Measurements from ENCODE around the gene COL9A3.

Gene COL9A3

DNA sequence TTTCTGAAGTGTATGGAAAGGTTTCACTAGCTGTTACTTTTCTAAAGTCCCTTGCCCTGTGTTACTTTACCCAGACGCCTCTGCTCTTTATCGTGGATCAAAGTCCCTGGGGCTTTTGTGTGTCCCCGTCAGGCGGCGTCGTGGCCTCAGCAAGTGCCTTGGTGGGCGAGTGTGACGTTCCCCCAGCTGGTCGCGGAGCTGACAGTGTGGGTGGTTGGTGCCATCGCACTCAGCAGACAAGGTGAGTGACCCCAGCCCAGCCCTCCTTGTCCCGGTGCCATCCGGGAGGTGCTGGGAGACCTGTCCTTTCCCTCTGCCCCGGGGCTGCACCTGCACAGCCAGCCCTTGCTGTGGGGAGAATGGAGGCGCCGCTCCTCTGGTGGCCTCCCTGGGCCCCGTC, 72.1 kb downstream of the COL9A3 start:
- H3K4me3 ChIP-seq (replicated peaks; ENCODE audit: low read depth, low read length), result no peak overlapping the region
- DNase-seq (ENCODE audit: extremely low read depth, low read depth), result no peak
- no peak for TF ChIP-seq CTCF (IDR thresholded peaks at IDR 0.05; ENCODE audit: low read depth, low read length, missing control alignments)

DNA sequence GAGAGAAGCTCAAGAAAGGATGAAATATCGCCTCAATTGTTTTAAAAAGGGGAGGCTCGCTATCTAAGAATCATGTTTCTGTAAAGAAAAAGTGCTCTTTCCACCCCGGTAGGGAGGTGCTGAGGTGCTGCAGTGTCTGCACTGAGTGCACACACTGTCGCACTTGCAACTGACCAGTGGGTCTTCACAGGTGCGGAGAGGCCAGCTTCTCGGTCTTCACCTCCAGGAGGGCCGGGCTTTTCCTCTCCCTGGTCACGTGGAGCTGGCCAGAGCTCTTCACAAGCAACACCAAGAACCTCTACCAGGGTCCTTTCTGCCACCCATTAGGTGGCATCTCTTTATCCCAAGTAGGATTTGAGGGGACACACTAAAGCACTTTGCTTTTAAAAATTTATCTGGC, 72.6 kb downstream of the COL9A3 start:
- no peak for DNase-seq (ENCODE audit: extremely low read depth, low read depth)
- H3K4me3 ChIP-seq (replicated peaks; ENCODE audit: low read depth, low read length), result no peak overlapping the region
- no peak for TF ChIP-seq CTCF (IDR thresholded peaks at IDR 0.05; ENCODE audit: low read depth, low read length, missing control alignments)

DNA sequence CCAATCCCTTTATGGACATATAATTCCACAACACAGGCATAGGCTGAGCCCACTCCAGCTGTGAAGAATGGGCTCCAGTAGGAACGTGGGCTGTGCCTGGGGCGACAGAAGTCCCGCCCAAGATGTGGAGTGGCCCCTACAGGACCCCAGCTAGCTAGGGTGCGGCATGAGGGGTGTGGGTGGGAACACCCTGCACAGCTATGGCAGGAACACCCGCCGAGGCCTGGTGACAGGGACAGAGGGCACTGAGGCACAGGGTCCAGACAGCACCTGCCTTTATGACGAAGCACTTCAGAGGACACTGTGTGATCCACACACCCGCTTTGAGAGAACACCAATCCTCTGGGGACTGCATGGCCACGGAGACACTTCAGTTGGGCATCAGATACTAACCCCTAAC, 73.0 kb downstream of the COL9A3 start:
- H3K4me3 ChIP-seq (replicated peaks; ENCODE audit: low read depth, low read length), result no peak overlapping the region
- no peak for DNase-seq (ENCODE audit: extremely low read depth, low read depth)
- no peak for TF ChIP-seq CTCF (IDR thresholded peaks at IDR 0.05; ENCODE audit: low read depth, low read length, missing control alignments)

DNA sequence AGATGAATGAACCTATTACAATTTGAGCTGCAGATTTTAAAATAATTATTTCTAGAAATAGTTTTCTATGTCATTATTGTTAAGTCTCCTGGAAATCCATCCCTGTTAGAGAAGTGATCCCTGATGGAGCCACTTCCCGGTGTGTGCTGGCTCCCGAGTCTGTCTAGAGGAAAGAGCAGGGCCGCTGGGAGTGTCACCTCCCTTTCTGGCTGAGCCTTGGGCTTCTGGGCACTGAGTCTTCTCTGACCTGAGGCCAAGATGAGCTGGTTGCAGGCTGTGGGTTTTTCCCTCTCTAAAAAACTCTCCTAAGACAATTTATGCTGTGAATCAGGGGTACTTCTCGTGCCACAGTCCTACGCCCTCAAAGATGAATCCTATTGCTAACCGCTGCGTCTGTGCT, 73.6 kb downstream of the COL9A3 start:
- DNase-seq (ENCODE audit: extremely low read depth, low read depth), result no peak

More for the DNA sequence above, 73.6 kb downstream of the COL9A3 start:
- H3K4me3 ChIP-seq (replicated peaks; ENCODE audit: low read depth, low read length), result no peak overlapping the region
- TF ChIP-seq CTCF (IDR thresholded peaks at IDR 0.05; ENCODE audit: low read depth, low read length, missing control alignments), result no peak
